ENCODE measurements around the gene PDXK. TPM values are rescaled to one million over a fixed set of nuclear protein-coding genes. Genes with fewer than 3 reads are reported as not detected.

Gene PDXK
- total and polyA plus RNA-seq, 3 donors from 2014 or later, result 277 to 871 (median 327) TPM

GRCh38 chr21:43794857-43795256 is 75.9 kb downstream of the PDXK start:
- no peak for TF ChIP-seq CTCF (IDR thresholded peaks at IDR 0.05)
- H3K36me3 ChIP-seq (ENCODE audit: low read depth, missing control alignments), result no peaks in the 10 kb centered on the region
- H3K27me3 ChIP-seq, result no peaks in the 10 kb centered on the region
- H3K4me3 ChIP-seq, result no peak overlapping the region
- 84 to 90% methylated on average over 9 to 14 of the region's 14 CpGs for WGBS, 2 donors
- no peaks in the 10 kb centered on the region for H3K9me3 ChIP-seq
- peaks cover 15% of the 10 kb centered on the region for H3K4me1 ChIP-seq
- DNase-seq, result no peak
- intact Hi-C loops (cut with DNase I; ENCODE audit: low total_unique reads), result no loop called here
- H3K27ac ChIP-seq, result no peak overlapping the region

GRCh38 chr21:43797415-43797814 is 78.5 kb downstream of the PDXK start:
- DNase-seq, result no peak
- peaks cover 3% of the 10 kb centered on the region for H3K4me1 ChIP-seq
- no peak overlapping the region for H3K27ac ChIP-seq
- WGBS, 2 donors, result 89 to 93% methylated on average over 10 to 19 of the region's 19 CpGs
- TF ChIP-seq POLR2A (IDR thresholded peaks at IDR 0.05) (no peak), CTCF (IDR thresholded peaks at IDR 0.05) (no peak)
- no peaks in the 10 kb centered on the region for H3K36me3 ChIP-seq (ENCODE audit: low read depth, missing control alignments)
- intact Hi-C loops (cut with DNase I; ENCODE audit: low total_unique reads), result no loop called here
- H3K27me3 ChIP-seq, result no peaks in the 10 kb centered on the region
- no peaks in the 10 kb centered on the region for H3K9me3 ChIP-seq
- no peak overlapping the region for H3K4me3 ChIP-seq

- no peaks in the 10 kb centered on the region for H3K9me3 ChIP-seq
- H3K4me3 ChIP-seq, result no peak overlapping the region
- DNase-seq, result no peak
- intact Hi-C loops (cut with DNase I; ENCODE audit: low total_unique reads), result no loop called here
- TF ChIP-seq POLR2A (IDR thresholded peaks at IDR 0.05), result no peak
- no peak for TF ChIP-seq CTCF (IDR thresholded peaks at IDR 0.05)
- H3K36me3 ChIP-seq (ENCODE audit: low read depth, missing control alignments), result no peaks in the 10 kb centered on the region
- H3K27ac ChIP-seq, result no peak overlapping the region
- H3K27me3 ChIP-seq, result no peaks in the 10 kb centered on the region
- H3K4me1 ChIP-seq, result peaks cover 3% of the 10 kb centered on the region
- WGBS, 2 donors, result 94 to 96% methylated on average over 29 to 30 of the region's 30 CpGs
Measured at GRCh38 chr21:43797925-43798715, 79.2 kb downstream of the PDXK start.

- no peaks in the 10 kb centered on the region for H3K36me3 ChIP-seq (ENCODE audit: low read depth, missing control alignments)
- H3K27ac ChIP-seq, result no peak overlapping the region
- intact Hi-C loops (cut with DNase I; ENCODE audit: low total_unique reads), result no loop called here
- no peaks in the 10 kb centered on the region for H3K27me3 ChIP-seq
- peaks cover 3% of the 10 kb centered on the region for H3K4me1 ChIP-seq
- H3K9me3 ChIP-seq, result no peaks in the 10 kb centered on the region
- H3K4me3 ChIP-seq, result no peak overlapping the region
- WGBS, 2 donors, result 91 to 92% methylated on average over 7 to 19 of the region's 19 CpGs
- DNase-seq, result no peak
- TF ChIP-seq CTCF (IDR thresholded peaks at IDR 0.05), result no peak
Measured at GRCh38 chr21:43799301-43799840, 80.4 kb downstream of the PDXK start.

- no peak for DNase-seq
- intact Hi-C loops (cut with DNase I; ENCODE audit: low total_unique reads), result no loop called here
- H3K9me3 ChIP-seq, result no peaks in the 10 kb centered on the region
- H3K27ac ChIP-seq, result no peak overlapping the region
- H3K4me1 ChIP-seq, result no peaks in the 10 kb centered on the region
- no peaks in the 10 kb centered on the region for H3K27me3 ChIP-seq
- no peaks in the 10 kb centered on the region for H3K36me3 ChIP-seq (ENCODE audit: low read depth, missing control alignments)
- WGBS, 2 donors, result 93 to 99% methylated on average over 8 to 17 of the region's 17 CpGs
- no peak for TF ChIP-seq CTCF (IDR thresholded peaks at IDR 0.05)
- no peak for TF ChIP-seq POLR2A (IDR thresholded peaks at IDR 0.05)
- H3K4me3 ChIP-seq, result no peak overlapping the region
Measured at GRCh38 chr21:43800124-43800523, 81.2 kb downstream of the PDXK start.

All from testis (tissue), 3 donors.